HepG2 (cell line): ENCODE results near the gene CAPG. TPM values are rescaled to one million over a fixed set of nuclear protein-coding genes. Genes with fewer than 3 reads are reported as not detected.
A peak's percentile ranks its signal among the peaks of the same experiment; 100 is the strongest.

Experiments
- CENPX ChIP-seq: sonication (generic); formaldehyde crosslinking; IDR thresholded peaks from 2 replicates; pipeline ENCODE4 v1.9.0; 2021; ENCODE audit warnings: mild to moderate bottlenecking, missing genetic modification reagents, moderate library complexity
- DNMT3B ChIP-seq: conservative IDR thresholded peaks from 2 replicates; pipeline ENCODE4 v1.6.1; 2016; ENCODE audit warnings: missing biosample characterization, control low read depth
- HOXA7 ChIP-seq: sonication (generic); formaldehyde crosslinking; IDR thresholded peaks from 2 replicates; pipeline ENCODE4 v1.8.1; 2022; ENCODE audit warnings: mild to moderate bottlenecking, missing genetic modification reagents, moderate library complexity
- IRF2 ChIP-seq: IDR thresholded peaks from 2 replicates; pipeline ENCODE4 v1.6.1; 2018; ENCODE audit warnings: missing genetic modification reagents, missing compliant biosample characterization
- JDP2 ChIP-seq: sonication (generic); formaldehyde crosslinking; IDR thresholded peaks from 2 replicates; pipeline ENCODE4 v1.8.1; 2022; ENCODE audit warnings: missing genetic modification reagents, borderline replicate concordance
- KLF11 ChIP-seq: IDR thresholded peaks from 2 replicates; pipeline ENCODE4 v1.6.1; 2016; ENCODE audit warnings: missing compliant biosample characterization
- MYC ChIP-seq: sonication (generic); formaldehyde crosslinking; IDR thresholded peaks from 2 replicates; pipeline ENCODE4 v1.9.0; 2021; ENCODE audit warnings: missing genetic modification reagents, borderline replicate concordance
- NFE2L1 ChIP-seq: sonication (generic); formaldehyde crosslinking; IDR thresholded peaks from 2 replicates; pipeline ENCODE4 v1.4.0; 2020; ENCODE audit warnings: missing genetic modification reagents, mild to moderate bottlenecking, borderline replicate concordance
- PHF21A ChIP-seq: sonication (generic); formaldehyde crosslinking; IDR thresholded peaks from 2 replicates; pipeline ENCODE4 v1.5.0; 2020; ENCODE audit warnings: mild to moderate bottlenecking, missing genetic modification reagents
- SIN3A ChIP-seq: IDR thresholded peaks from 2 replicates; pipeline ENCODE4 v1.6.1; 2011; ENCODE audit warnings: low read depth, mild to moderate bottlenecking, control low read depth, low read length, borderline replicate concordance
- TCF7 ChIP-seq: sonication (generic); IDR thresholded peaks from 2 replicates; pipeline ENCODE4 v1.6.1; 2016; ENCODE audit warnings: antibody characterized with exemption, low read depth
- TGIF2 ChIP-seq: IDR thresholded peaks from 2 replicates; pipeline ENCODE4 v1.6.1; 2016; ENCODE audit warnings: control low read depth, missing compliant biosample characterization
- ZFX ChIP-seq: sonication (generic); formaldehyde crosslinking; IDR thresholded peaks from 2 replicates; pipeline ENCODE4 v1.4.0; 2020; ENCODE audit warnings: mild to moderate bottlenecking, low read depth, missing genetic modification reagents, moderate library complexity
- ZNF10 ChIP-seq: sonication (generic); formaldehyde crosslinking; IDR thresholded peaks from 2 replicates; pipeline ENCODE4 v1.4.0; 2020; ENCODE audit warnings: mild to moderate bottlenecking, low read depth, missing genetic modification reagents, borderline replicate concordance
- ZNF136 ChIP-seq: sonication (generic); formaldehyde crosslinking; IDR thresholded peaks from 2 replicates; pipeline ENCODE4 v1.8.1; 2022; ENCODE audit warnings: low read depth, mild to moderate bottlenecking, moderate library complexity, missing genetic modification reagents
- ZNF296 ChIP-seq: sonication (generic); formaldehyde crosslinking; conservative IDR thresholded peaks from 2 replicates; pipeline ENCODE4 v1.5.0; 2020; ENCODE audit warnings: mild to moderate bottlenecking, missing genetic modification reagents
- ZNF644 ChIP-seq: IDR thresholded peaks from 2 replicates; pipeline ENCODE4 v1.6.1; 2016; ENCODE audit warnings: low read depth
- polyA plus RNA-seq, 8 experiments: library from polyadenylated mRNA; depleted of rRNA in 3 of 8; stranded (reverse) in 7 of 8; unstranded in 1 of 8; fragments of >200 nt; fragmentation: Illumina TruSeq in 4 of 8; extraction: Trizol in 4 of 8; gene quantifications; 2 replicates each; pipeline versions ENCODE4 v1.2.1 to v1.2.3, GENCODE V29; 2011 to 2016; ENCODE audit warnings: low read depth in 4 of 8, missing spikeins in 1 of 8, mixed read lengths in 1 of 8; ENCODE audit not compliant: insufficient read depth in 1 of 8
- total RNA-seq, 5 experiments: library from RNA; depleted of rRNA; stranded (reverse); fragments of >200 nt; fragmentation: Illumina TruSeq; extraction: Trizol; gene quantifications; 2 replicates each; pipeline ENCODE4 v1.2.3, GENCODE V29; 2016; ENCODE audit warnings: low read depth in 1 of 5
- TF ChIP-seq, protein P1 (sequence below): sonication (generic); formaldehyde crosslinking; IDR thresholded peaks from 2 replicates; pipeline ENCODE4 v1.4.0; 2020; ENCODE audit warnings: missing genetic modification reagents
- TF ChIP-seq, protein P2 (sequence below): sonication (generic); formaldehyde crosslinking; IDR thresholded peaks from 2 replicates; pipeline ENCODE4 v1.8.0; 2022; ENCODE audit warnings: mild to moderate bottlenecking, missing genetic modification reagents, moderate library complexity
- TF ChIP-seq, protein P3 (sequence below): IDR thresholded peaks from 2 replicates; pipeline ENCODE4 v1.6.1; 2016; ENCODE audit warnings: mild to moderate bottlenecking, missing biosample characterization, missing genetic modification reagents
- TF ChIP-seq, protein P4 (sequence below): sonication (generic); formaldehyde crosslinking; IDR thresholded peaks from 2 replicates; pipeline ENCODE4 v1.5.1; 2020; ENCODE audit warnings: mild to moderate bottlenecking, missing genetic modification reagents, borderline replicate concordance
- TF ChIP-seq, protein P5 (sequence below): sonication (generic); formaldehyde crosslinking; IDR thresholded peaks from 2 replicates; pipeline ENCODE4 v1.9.0; 2022; ENCODE audit warnings: low read depth, missing genetic modification reagents

The CAPG gene
- total and polyA plus RNA-seq, 2 of the 13 experiments (the other 11 are each of a cell fraction or from before 2014, with no cell fraction given) = 12.7 to 18.2 TPM

DNA sequence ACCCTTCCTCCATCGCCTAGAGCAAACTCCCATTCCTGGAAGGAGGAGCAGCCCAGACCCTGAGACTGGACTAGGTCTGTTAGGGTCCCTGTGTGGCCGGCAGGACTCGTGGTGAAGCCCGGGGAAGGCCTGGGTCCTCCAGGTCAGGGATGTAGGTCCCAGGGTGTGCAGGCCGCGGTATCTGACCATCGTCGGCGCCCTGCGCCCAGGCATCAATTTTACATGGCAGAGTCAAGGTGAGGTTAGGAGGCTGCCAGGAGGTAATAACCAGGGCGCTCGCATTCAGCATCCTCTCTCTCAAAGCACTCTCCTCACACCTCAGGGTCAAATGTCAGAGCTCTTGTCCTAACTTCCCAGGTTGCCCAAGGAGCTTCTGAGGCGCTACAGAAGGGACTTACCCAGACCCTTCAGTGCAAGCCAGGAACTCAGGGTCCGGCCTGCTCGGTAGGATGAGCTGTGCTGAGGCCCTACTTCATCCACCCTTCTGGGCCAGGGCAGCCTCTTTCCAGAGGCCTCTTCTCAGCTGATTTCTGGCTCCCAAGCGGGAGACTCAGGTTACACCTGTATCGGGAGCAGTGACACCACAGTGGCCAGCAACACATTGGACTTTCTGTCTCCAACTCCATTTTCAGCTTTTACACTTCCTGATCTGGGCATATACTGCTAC, 9.0 kb upstream of the CAPG start (continued):
- TF ChIP-seq PHF21A (CRISPR knock-in tag) (no peak), KLF11 (no peak), IRF2 (CRISPR knock-in tag) (peak; percentile 37; the same call in 1 of the 2 replicates), ZNF644 (CRISPR knock-in tag) (no peak), NFE2L1 (CRISPR knock-in tag) (no peak), ZNF136 (CRISPR knock-in tag) (no peak; the same call in 1 of the 2 replicates), ZNF10 (CRISPR knock-in tag) (no peak), HOXA7 (CRISPR knock-in tag) (no peak), CENPX (CRISPR knock-in tag) (no peak), JDP2 (CRISPR knock-in tag) (no peak), MYC (CRISPR knock-in tag) (no peak), ZFX (CRISPR knock-in tag) (peak; percentile 43), TCF7 (no peak), TGIF2 (CRISPR knock-in tag) (no peak; the same call in none of the 2 replicates), ZNF296 (CRISPR knock-in tag) (no peak), DNMT3B (CRISPR knock-in tag) (no peak), SIN3A (peak; percentile 91)
- TF ChIP-seq, protein P1, sequence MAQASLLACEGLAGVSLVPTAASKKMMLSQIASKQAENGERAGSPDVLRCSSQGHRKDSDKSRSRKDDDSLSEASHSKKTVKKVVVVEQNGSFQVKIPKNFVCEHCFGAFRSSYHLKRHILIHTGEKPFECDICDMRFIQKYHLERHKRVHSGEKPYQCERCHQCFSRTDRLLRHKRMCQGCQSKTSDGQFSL (CRISPR knock-in tag) = no peak
- TF ChIP-seq, protein P2, sequence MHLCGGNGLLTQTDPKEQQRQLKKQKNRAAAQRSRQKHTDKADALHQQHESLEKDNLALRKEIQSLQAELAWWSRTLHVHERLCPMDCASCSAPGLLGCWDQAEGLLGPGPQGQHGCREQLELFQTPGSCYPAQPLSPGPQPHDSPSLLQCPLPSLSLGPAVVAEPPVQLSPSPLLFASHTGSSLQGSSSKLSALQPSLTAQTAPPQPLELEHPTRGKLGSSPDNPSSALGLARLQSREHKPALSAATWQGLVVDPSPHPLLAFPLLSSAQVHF = no peak
- TF ChIP-seq, protein P3, sequence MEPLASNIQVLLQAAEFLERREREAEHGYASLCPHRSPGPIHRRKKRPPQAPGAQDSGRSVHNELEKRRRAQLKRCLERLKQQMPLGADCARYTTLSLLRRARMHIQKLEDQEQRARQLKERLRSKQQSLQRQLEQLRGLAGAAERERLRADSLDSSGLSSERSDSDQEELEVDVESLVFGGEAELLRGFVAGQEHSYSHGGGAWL (CRISPR knock-in tag) = 0 out of 2 replicates have a peak, but pooled peaks have one; percentile 11
- TF ChIP-seq, protein P4, sequence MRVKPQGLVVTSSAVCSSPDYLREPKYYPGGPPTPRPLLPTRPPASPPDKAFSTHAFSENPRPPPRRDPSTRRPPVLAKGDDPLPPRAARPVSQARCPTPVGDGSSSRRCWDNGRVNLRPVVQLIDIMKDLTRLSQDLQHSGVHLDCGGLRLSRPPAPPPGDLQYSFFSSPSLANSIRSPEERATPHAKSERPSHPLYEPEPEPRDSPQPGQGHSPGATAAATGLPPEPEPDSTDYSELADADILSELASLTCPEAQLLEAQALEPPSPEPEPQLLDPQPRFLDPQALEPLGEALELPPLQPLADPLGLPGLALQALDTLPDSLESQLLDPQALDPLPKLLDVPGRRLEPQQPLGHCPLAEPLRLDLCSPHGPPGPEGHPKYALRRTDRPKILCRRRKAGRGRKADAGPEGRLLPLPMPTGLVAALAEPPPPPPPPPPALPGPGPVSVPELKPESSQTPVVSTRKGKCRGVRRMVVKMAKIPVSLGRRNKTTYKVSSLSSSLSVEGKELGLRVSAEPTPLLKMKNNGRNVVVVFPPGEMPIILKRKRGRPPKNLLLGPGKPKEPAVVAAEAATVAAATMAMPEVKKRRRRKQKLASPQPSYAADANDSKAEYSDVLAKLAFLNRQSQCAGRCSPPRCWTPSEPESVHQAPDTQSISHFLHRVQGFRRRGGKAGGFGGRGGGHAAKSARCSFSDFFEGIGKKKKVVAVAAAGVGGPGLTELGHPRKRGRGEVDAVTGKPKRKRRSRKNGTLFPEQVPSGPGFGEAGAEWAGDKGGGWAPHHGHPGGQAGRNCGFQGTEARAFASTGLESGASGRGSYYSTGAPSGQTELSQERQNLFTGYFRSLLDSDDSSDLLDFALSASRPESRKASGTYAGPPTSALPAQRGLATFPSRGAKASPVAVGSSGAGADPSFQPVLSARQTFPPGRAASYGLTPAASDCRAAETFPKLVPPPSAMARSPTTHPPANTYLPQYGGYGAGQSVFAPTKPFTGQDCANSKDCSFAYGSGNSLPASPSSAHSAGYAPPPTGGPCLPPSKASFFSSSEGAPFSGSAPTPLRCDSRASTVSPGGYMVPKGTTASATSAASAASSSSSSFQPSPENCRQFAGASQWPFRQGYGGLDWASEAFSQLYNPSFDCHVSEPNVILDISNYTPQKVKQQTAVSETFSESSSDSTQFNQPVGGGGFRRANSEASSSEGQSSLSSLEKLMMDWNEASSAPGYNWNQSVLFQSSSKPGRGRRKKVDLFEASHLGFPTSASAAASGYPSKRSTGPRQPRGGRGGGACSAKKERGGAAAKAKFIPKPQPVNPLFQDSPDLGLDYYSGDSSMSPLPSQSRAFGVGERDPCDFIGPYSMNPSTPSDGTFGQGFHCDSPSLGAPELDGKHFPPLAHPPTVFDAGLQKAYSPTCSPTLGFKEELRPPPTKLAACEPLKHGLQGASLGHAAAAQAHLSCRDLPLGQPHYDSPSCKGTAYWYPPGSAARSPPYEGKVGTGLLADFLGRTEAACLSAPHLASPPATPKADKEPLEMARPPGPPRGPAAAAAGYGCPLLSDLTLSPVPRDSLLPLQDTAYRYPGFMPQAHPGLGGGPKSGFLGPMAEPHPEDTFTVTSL (CRISPR knock-in tag) = 0 out of 2 replicates have a peak, but pooled peaks have one; percentile 65
- TF ChIP-seq, protein P5, sequence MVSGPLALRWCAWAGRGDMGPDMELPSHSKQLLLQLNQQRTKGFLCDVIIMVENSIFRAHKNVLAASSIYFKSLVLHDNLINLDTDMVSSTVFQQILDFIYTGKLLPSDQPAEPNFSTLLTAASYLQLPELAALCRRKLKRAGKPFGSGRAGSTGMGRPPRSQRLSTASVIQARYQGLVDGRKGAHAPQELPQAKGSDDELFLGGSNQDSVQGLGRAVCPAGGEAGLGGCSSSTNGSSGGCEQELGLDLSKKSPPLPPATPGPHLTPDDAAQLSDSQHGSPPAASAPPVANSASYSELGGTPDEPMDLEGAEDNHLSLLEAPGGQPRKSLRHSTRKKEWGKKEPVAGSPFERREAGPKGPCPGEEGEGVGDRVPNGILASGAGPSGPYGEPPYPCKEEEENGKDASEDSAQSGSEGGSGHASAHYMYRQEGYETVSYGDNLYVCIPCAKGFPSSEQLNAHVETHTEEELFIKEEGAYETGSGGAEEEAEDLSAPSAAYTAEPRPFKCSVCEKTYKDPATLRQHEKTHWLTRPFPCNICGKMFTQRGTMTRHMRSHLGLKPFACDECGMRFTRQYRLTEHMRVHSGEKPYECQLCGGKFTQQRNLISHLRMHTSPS (CRISPR knock-in tag) = no peak; the same call in 1 of the 2 replicates
